GM23338 (cell line): ENCODE measurements around the gene PPP1R9A. TPM values are rescaled to one million over a fixed set of nuclear protein-coding genes. Genes with fewer than 3 reads are reported as not detected.

Source experiments
- ATAC-seq: fragments of 200-7000 bp; cut with Tn5 transposase; 3 replicates; pipeline ENCODE4 v1.9.1; 2020
- DNase-seq: peaks from one replicate; pipeline ENCODE4 v3.0.0-alpha.2; 2015; ENCODE audit warnings: low spot score
- H2AFZ ChIP-seq: fragments of 200-600 bp; sonication (generic); 2 replicates; pipeline ENCODE4 v1.8.0; 2016; ENCODE audit warnings: antibody characterized with exemption, mild to moderate bottlenecking, moderate library complexity
- H3F3A ChIP-seq: fragments of 200-600 bp; sonication (generic); replicated peaks from 2 replicates; pipeline ENCODE4 v1.8.0; 2017; ENCODE audit warnings: antibody characterized with exemption, mixed run types, low read depth
- H3K27ac ChIP-seq: fragments of 200-600 bp; sonication (generic); 2 replicates; pipeline ENCODE4 v1.6.1; 2016; ENCODE audit warnings: low read depth
- H3K27me3 ChIP-seq: fragments of 200-600 bp; sonication (generic); 2 replicates; pipeline ENCODE4 v1.8.0; 2016; ENCODE audit warnings: mild to moderate bottlenecking, mixed run types, moderate library complexity; ENCODE audit not compliant: insufficient read depth
- H3K36me3 ChIP-seq: fragments of 200-600 bp; sonication (generic); 2 replicates; pipeline ENCODE4 v1.8.0; 2016; ENCODE audit warnings: mild to moderate bottlenecking; ENCODE audit not compliant: insufficient read depth
- H3K4me1 ChIP-seq: fragments of 200-600 bp; sonication (generic); 2 replicates; pipeline ENCODE4 v1.8.0; 2016; ENCODE audit warnings: mild to moderate bottlenecking, moderate library complexity; ENCODE audit not compliant: insufficient read depth
- H3K4me2 ChIP-seq: fragments of 200-600 bp; sonication (generic); 2 replicates; pipeline ENCODE4 v1.7.1; 2017; ENCODE audit warnings: mixed run types
- H3K4me3 ChIP-seq: fragments of 200-600 bp; sonication (generic); 2 replicates; pipeline ENCODE4 v1.6.1; 2016; ENCODE audit warnings: mixed run types
- H3K79me2 ChIP-seq: fragments of 200-600 bp; sonication (generic); replicated peaks from 2 replicates; pipeline ENCODE4 v1.8.0; 2017; ENCODE audit warnings: mild to moderate bottlenecking; ENCODE audit not compliant: insufficient read depth
- H3K9me2 ChIP-seq: fragments of 200-600 bp; sonication (generic); 2 replicates; pipeline ENCODE4 v1.8.0; 2017; ENCODE audit not compliant: insufficient read depth
- H4K20me1 ChIP-seq: fragments of 200-600 bp; sonication (generic); replicated peaks from 2 replicates; pipeline ENCODE4 v1.8.0; 2017; ENCODE audit warnings: mild to moderate bottlenecking; ENCODE audit not compliant: insufficient read depth
- H3K27ac Mint-ChIP-seq: 2 replicates; pipeline ENCODE4 v1.8.0; 2020; ENCODE audit warnings: inconsistent platforms, mild to moderate bottlenecking, moderate library complexity, mixed read lengths
- H3K27me3 Mint-ChIP-seq: 3 replicates; pipeline ENCODE4 v1.8.0; 2022; ENCODE audit warnings: low read depth, mild to moderate bottlenecking, moderate library complexity, mixed read lengths, inconsistent platforms; ENCODE audit not compliant: insufficient read depth, poor library complexity
- H3K36me3 Mint-ChIP-seq: 3 replicates; pipeline ENCODE4 v1.8.0; 2021; ENCODE audit warnings: low read depth, mild to moderate bottlenecking, inconsistent platforms, moderate library complexity, mixed read lengths
- H3K4me1 Mint-ChIP-seq: 3 replicates; pipeline ENCODE4 v1.8.0; 2020; ENCODE audit warnings: mild to moderate bottlenecking, inconsistent platforms, mixed read lengths
- H3K4me3 Mint-ChIP-seq: 3 replicates; pipeline ENCODE4 v1.8.0; 2021; ENCODE audit warnings: moderate library complexity, mild to moderate bottlenecking, inconsistent platforms, mixed read lengths
- H3K9me3 Mint-ChIP-seq: 3 replicates; pipeline ENCODE4 v1.8.0; 2020; ENCODE audit warnings: moderate library complexity, mild to moderate bottlenecking, inconsistent platforms, mixed read lengths
- CTCF ChIP-seq, 2 experiments: fragments of 200-600 bp in 1 of 2; sonication (generic) in 1 of 2; conservative IDR thresholded peaks; 2 replicates each; pipeline versions ENCODE4 v1.5.1 to v1.6.1; 2016 to 2017; ENCODE audit warnings: antibody characterized with exemption in 2 of 2, low read depth in 2 of 2, mild to moderate bottlenecking in 2 of 2, moderate library complexity in 1 of 2
- EZH2 ChIP-seq: fragments of 200-600 bp; sonication (generic); IDR thresholded peaks from one replicate; pipeline ENCODE4 v1.8.0; 2017; ENCODE audit warnings: antibody characterized with exemption, mild to moderate bottlenecking, low read depth; ENCODE audit not compliant: unreplicated experiment
- EZH2phosphoT487 ChIP-seq: fragments of 200-600 bp; sonication (generic); IDR thresholded peaks from one replicate; pipeline ENCODE4 v1.8.1; 2018; ENCODE audit warnings: antibody characterized with exemption; ENCODE audit not compliant: unreplicated experiment
- REST ChIP-seq: IDR thresholded peaks from one replicate; pipeline ENCODE4 v1.6.1; 2018; ENCODE audit warnings: antibody characterized with exemption; ENCODE audit not compliant: unreplicated experiment
- STAT1 ChIP-seq: IDR thresholded peaks from one replicate; pipeline ENCODE4 v1.6.1; 2016; ENCODE audit warnings: antibody characterized with exemption; ENCODE audit not compliant: unreplicated experiment
- ZNF114 ChIP-seq: fragments of 250-450 bp; sonication (Bioruptor Pico); IDR thresholded peaks from 2 replicates; pipeline ENCODE4 v1.5.0; 2020; ENCODE audit warnings: mild to moderate bottlenecking, moderate library complexity
- ZNF331 ChIP-seq: fragments of 250-450 bp; sonication (Bioruptor Pico); IDR thresholded peaks from 2 replicates; pipeline ENCODE4 v1.5.0; 2020; ENCODE audit warnings: low read depth, mild to moderate bottlenecking, moderate library complexity
- ZNF462 ChIP-seq: fragments of 250-450 bp; sonication (Bioruptor Pico); IDR thresholded peaks from 2 replicates; pipeline ENCODE4 v1.5.0; 2020; ENCODE audit warnings: mild to moderate bottlenecking, moderate library complexity
- polyA plus RNA-seq: library from polyadenylated mRNA; unstranded; fragments of >200 nt; fragmentation: Nextera tagmentation; extraction: Ambion mirVana; gene quantifications from 2 replicates; pipeline ENCODE4 v1.2.1, GENCODE V29; 2016
- total RNA-seq: library from RNA; depleted of rRNA; stranded (reverse); fragments of >200 nt; shearing (Covaris generic); gene quantifications from 2 replicates; pipeline ENCODE4 v1.2.3, GENCODE V29; 2014

The PPP1R9A gene
- total and polyA plus RNA-seq, 2 experiments from 2014 or later: 10.6 to 31.8 TPM

- H3K9me2 ChIP-seq: no peaks in the 10 kb centered on the region
- no peak overlapping the region for H3K27ac ChIP-seq
- no peaks in the 10 kb centered on the region for H3K9me3 Mint-ChIP-seq
- H4K20me1 ChIP-seq: no peaks in the 10 kb centered on the region
- no peak overlapping the region for H3K27ac Mint-ChIP-seq
- H3F3A ChIP-seq: no peaks in the 10 kb centered on the region
- H3K79me2 ChIP-seq: no peaks in the 10 kb centered on the region
- H3K36me3 Mint-ChIP-seq: no peaks in the 10 kb centered on the region; the same call in 1 of the 3 replicates
- H3K27me3 Mint-ChIP-seq: no peaks in the 10 kb centered on the region
- H3K4me1 ChIP-seq: no peaks in the 10 kb centered on the region
- no peak for DNase-seq
- no peak for ATAC-seq
- H3K36me3 ChIP-seq: no peaks in the 10 kb centered on the region
- no peak overlapping the region for H3K4me3 ChIP-seq
- no peak overlapping the region for H2AFZ ChIP-seq
- TF ChIP-seq ZNF462 (CRISPR knock-in tag): no peak
- TF ChIP-seq EZH2phosphoT487: no peak
- TF ChIP-seq EZH2: no peak
- no peak for TF ChIP-seq CTCF (conservative IDR thresholded peaks at IDR 0.05; ENCODE audit: low read depth in 2 of 2)
- TF ChIP-seq ZNF331 (CRISPR knock-in tag): no peak
- no peak for TF ChIP-seq ZNF114 (CRISPR knock-in tag)
- TF ChIP-seq STAT1: no peak
- TF ChIP-seq REST: no peak
- no peak overlapping the region for H3K4me3 Mint-ChIP-seq
- H3K27me3 ChIP-seq: no peaks in the 10 kb centered on the region
- no peak overlapping the region for H3K4me2 ChIP-seq
- 0 out of 3 replicates have a peak, but pooled peaks cover 2% of the 10 kb centered on the region for H3K4me1 Mint-ChIP-seq
Observed at GRCh38 chr7:95144256-95144655, 236.9 kb downstream of the PPP1R9A start.
